ENCODE data around the gene NOTCH2.

The NOTCH2 gene

DNA sequence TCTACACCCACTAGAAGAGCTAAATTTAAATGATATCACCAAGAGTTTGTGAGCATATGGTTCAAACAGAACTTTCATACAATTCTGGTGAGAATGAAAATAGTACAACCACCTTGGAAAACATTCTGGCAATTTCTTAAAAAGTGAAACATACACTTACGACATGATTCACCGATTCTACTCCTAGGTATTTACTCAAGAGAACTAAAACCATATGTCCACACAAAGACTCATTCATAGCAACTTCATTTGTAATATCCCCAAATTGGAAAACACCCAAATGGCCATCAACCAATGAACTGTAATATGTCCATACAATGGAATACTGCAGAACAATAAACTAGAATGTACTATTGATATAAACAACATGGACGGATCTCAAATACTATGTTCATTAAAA, 122.0 kb downstream of the NOTCH2 start:
- H3K4me2 ChIP-seq (ENCODE audit: low read length): no peak overlapping the region
- H3K4me3 ChIP-seq (ENCODE audit: low read length): no peak overlapping the region
- peaks cover 28% of the 10 kb centered on the region for H3K36me3 ChIP-seq (replicated peaks; ENCODE audit: low read depth, low read length)
- H3K9me3 ChIP-seq (ENCODE audit: insufficient read depth, low read length): no peaks in the 10 kb centered on the region
- H3K27ac ChIP-seq (ENCODE audit: low read length): no peak overlapping the region
- peaks cover 7% of the 10 kb centered on the region; the same call in 1 of the 2 replicates for H3K4me1 ChIP-seq (ENCODE audit: low read length)
- H3K27me3 ChIP-seq (ENCODE audit: low read depth, low read length): no peaks in the 10 kb centered on the region
- H4K20me1 ChIP-seq (ENCODE audit: insufficient read depth, low read length): 0 out of 2 replicates have a peak, but pooled peaks cover 5% of the 10 kb centered on the region
- H3K79me2 ChIP-seq (ENCODE audit: low read length): no peaks in the 10 kb centered on the region
- TF ChIP-seq EZH2phosphoT487 (IDR thresholded peaks at IDR 0.05; ENCODE audit: low read depth): no peak
- TF ChIP-seq, protein P1, sequence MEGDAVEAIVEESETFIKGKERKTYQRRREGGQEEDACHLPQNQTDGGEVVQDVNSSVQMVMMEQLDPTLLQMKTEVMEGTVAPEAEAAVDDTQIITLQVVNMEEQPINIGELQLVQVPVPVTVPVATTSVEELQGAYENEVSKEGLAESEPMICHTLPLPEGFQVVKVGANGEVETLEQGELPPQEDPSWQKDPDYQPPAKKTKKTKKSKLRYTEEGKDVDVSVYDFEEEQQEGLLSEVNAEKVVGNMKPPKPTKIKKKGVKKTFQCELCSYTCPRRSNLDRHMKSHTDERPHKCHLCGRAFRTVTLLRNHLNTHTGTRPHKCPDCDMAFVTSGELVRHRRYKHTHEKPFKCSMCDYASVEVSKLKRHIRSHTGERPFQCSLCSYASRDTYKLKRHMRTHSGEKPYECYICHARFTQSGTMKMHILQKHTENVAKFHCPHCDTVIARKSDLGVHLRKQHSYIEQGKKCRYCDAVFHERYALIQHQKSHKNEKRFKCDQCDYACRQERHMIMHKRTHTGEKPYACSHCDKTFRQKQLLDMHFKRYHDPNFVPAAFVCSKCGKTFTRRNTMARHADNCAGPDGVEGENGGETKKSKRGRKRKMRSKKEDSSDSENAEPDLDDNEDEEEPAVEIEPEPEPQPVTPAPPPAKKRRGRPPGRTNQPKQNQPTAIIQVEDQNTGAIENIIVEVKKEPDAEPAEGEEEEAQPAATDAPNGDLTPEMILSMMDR (IDR thresholded peaks at IDR 0.05; ENCODE audit: low read depth, low read length): no peak
- no peak overlapping the region for H3K9ac ChIP-seq (ENCODE audit: low read length)
- no peak overlapping the region for H2AFZ ChIP-seq (ENCODE audit: low read depth, low read length)

DNA sequence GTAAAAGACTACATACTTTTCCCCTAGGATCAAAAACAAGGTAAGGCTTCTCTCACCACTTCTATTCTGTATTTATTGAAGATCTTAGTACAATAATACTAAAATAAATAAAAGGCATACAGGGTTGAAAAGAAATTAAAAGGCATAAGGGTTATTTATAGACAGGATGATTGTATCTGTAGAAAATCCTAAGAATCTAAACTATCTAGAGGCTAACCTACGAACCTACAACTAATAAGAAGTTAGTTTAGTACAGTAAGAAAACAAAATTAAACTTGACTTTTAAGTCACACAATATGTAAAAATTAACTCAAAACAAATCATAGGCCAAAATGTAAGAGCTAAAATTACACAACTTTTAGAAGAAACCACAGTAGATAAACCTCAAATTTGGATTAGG, 122.7 kb downstream of the NOTCH2 start:
- Histone ChIP-seq H3K36me3 (replicated peaks; ENCODE audit: low read depth, low read length) (peaks cover 25% of the 10 kb centered on the region), H3K9ac (ENCODE audit: low read length) (no peak overlapping the region), H3K4me1 (ENCODE audit: low read length) (peaks cover 7% of the 10 kb centered on the region; the same call in 1 of the 2 replicates), H3K27ac (ENCODE audit: low read length) (no peak overlapping the region), H3K4me3 (ENCODE audit: low read length) (no peak overlapping the region), H3K27me3 (ENCODE audit: low read depth, low read length) (no peaks in the 10 kb centered on the region), H2AFZ (ENCODE audit: low read depth, low read length) (no peak overlapping the region), H3K4me2 (ENCODE audit: low read length) (no peak overlapping the region), H4K20me1 (ENCODE audit: insufficient read depth, low read length) (0 out of 2 replicates have a peak, but pooled peaks cover 5% of the 10 kb centered on the region), H3K79me2 (ENCODE audit: low read length) (no peaks in the 10 kb centered on the region), H3K9me3 (ENCODE audit: insufficient read depth, low read length) (no peaks in the 10 kb centered on the region)
- TF ChIP-seq, protein P1 (IDR thresholded peaks at IDR 0.05; ENCODE audit: low read depth, low read length): no peak
- TF ChIP-seq EZH2phosphoT487 (IDR thresholded peaks at IDR 0.05; ENCODE audit: low read depth): no peak

DNA sequence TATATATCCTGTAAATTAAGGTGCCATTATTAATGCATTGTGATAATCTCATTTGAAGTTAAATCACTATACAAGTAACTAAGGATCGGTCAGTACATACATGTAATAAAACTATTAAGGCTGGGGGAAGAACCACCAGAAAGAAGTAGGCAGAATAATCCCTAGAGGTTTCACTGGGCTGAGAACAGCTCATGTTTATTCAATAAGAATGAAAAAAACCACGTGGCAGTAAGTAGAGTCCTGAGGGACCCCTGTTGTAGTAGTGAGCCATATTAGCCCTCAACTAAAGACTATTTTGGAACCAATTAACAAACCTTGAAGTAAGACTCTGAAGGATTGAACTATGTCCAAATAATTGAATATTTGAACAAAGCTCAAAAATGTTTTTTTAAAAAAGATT, 126.2 kb downstream of the NOTCH2 start:
- no peaks in the 10 kb centered on the region for H3K27me3 ChIP-seq (ENCODE audit: low read depth, low read length)
- no peak overlapping the region for H3K27ac ChIP-seq (ENCODE audit: low read length)
- H3K36me3 ChIP-seq (replicated peaks; ENCODE audit: low read depth, low read length): peaks cover 17% of the 10 kb centered on the region

DNA sequence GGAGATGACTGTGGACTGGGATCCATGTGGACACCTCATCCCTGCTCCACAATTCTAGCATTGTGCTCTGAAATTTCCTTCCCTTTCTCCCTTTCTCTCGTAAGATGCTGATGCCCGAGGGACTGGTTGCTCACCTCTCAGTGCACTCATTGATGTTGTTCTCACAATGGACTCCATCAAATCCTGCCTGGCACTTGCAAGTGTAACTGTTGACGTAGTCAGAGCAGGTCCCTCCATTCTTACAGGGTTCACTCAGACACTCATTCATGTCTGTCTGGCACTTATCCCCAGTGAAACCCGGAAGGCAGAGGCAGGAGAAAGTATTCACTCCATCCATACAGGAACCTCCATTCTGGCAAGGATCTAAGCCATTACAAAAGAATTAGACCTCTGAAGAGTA, 128.1 kb downstream of the NOTCH2 start:
- H3K27me3 ChIP-seq (ENCODE audit: low read depth, low read length): no peaks in the 10 kb centered on the region
- TF ChIP-seq, protein P1 (IDR thresholded peaks at IDR 0.05; ENCODE audit: low read depth, low read length): no peak
- TF ChIP-seq EZH2phosphoT487 (IDR thresholded peaks at IDR 0.05; ENCODE audit: low read depth): no peak
- no peak overlapping the region for H3K4me3 ChIP-seq (ENCODE audit: low read length)
- H2AFZ ChIP-seq (ENCODE audit: low read depth, low read length): no peak overlapping the region
- H3K4me1 ChIP-seq (ENCODE audit: low read length): peaks cover 7% of the 10 kb centered on the region; the same call in 1 of the 2 replicates
- H3K27ac ChIP-seq (ENCODE audit: low read length): no peak overlapping the region
- H4K20me1 ChIP-seq (ENCODE audit: insufficient read depth, low read length): no peaks in the 10 kb centered on the region
- H3K36me3 ChIP-seq (replicated peaks; ENCODE audit: low read depth, low read length): peaks cover 18% of the 10 kb centered on the region
- H3K79me2 ChIP-seq (ENCODE audit: low read length): no peaks in the 10 kb centered on the region
- no peaks in the 10 kb centered on the region for H3K9me3 ChIP-seq (ENCODE audit: insufficient read depth, low read length)
- no peak overlapping the region for H3K9ac ChIP-seq (ENCODE audit: low read length)
- H3K4me2 ChIP-seq (ENCODE audit: low read length): no peak overlapping the region

More for the DNA sequence above, 126.2 kb downstream of the NOTCH2 start:
- H3K9me3 ChIP-seq (ENCODE audit: insufficient read depth, low read length): no peaks in the 10 kb centered on the region
- no peak overlapping the region for H3K9ac ChIP-seq (ENCODE audit: low read length)
- H4K20me1 ChIP-seq (ENCODE audit: insufficient read depth, low read length): 0 out of 2 replicates have a peak, but pooled peaks cover 1% of the 10 kb centered on the region
- H3K4me1 ChIP-seq (ENCODE audit: low read length): peaks cover 7% of the 10 kb centered on the region; the same call in 1 of the 2 replicates
- no peaks in the 10 kb centered on the region for H3K79me2 ChIP-seq (ENCODE audit: low read length)
- H3K4me2 ChIP-seq (ENCODE audit: low read length): no peak overlapping the region
- TF ChIP-seq, protein P1 (IDR thresholded peaks at IDR 0.05; ENCODE audit: low read depth, low read length): no peak
- TF ChIP-seq EZH2phosphoT487 (IDR thresholded peaks at IDR 0.05; ENCODE audit: low read depth): no peak
- H2AFZ ChIP-seq (ENCODE audit: low read depth, low read length): no peak overlapping the region
- H3K4me3 ChIP-seq (ENCODE audit: low read length): no peak overlapping the region
